Liver (tissue), 9 donors: ENCODE data around the gene FIG4. TPM values are rescaled to one million over a fixed set of nuclear protein-coding genes. Genes with fewer than 3 reads are reported as not detected.

ENCODE experiments used
- DNase-seq: peaks from one replicate; pipeline ENCODE4 v3.0.0-alpha.2; 2017; ENCODE audit warnings: low spot score
- H3K27ac ChIP-seq, 2 donors: one replicate each; pipeline ENCODE4 v1.7.0; 2013; ENCODE audit warnings: inconsistent platforms in 2 of 2, low read length in 2 of 2, control low read depth in 1 of 2, low read depth in 1 of 2, mild to moderate bottlenecking in 1 of 2
- H3K27me3 ChIP-seq, 4 donors: one replicate each; pipeline versions ENCODE4 v1.6.1 to v1.7.0; 2013; ENCODE audit warnings: low read length in 3 of 4, inconsistent platforms in 1 of 4, mild to moderate bottlenecking in 1 of 4, moderate library complexity in 1 of 4; ENCODE audit not compliant: control insufficient read depth in 4 of 4, insufficient read depth in 4 of 4
- H3K36me3 ChIP-seq, 4 donors: one replicate each; pipeline versions ENCODE4 v1.6.1 to v1.7.0; 2013; ENCODE audit warnings: low read length in 3 of 4, mild to moderate bottlenecking in 3 of 4, low read depth in 1 of 4, moderate library complexity in 1 of 4; ENCODE audit not compliant: control insufficient read depth in 4 of 4, insufficient read depth in 3 of 4
- H3K4me1 ChIP-seq, 4 donors: one replicate each; pipeline versions ENCODE4 v1.6.1 to v1.7.0; 2013; ENCODE audit warnings: low read length in 3 of 4, mild to moderate bottlenecking in 3 of 4, moderate library complexity in 1 of 4; ENCODE audit not compliant: control insufficient read depth in 4 of 4, insufficient read depth in 4 of 4
- H3K4me3 ChIP-seq, 3 donors: one replicate each; pipeline versions ENCODE4 v1.6.1 to v1.7.0; 2013; ENCODE audit warnings: low read length in 3 of 3, control low read depth in 1 of 3, low read depth in 1 of 3, mild to moderate bottlenecking in 1 of 3
- H3K9ac ChIP-seq, 2 donors: one replicate each; pipeline ENCODE4 v1.7.0; 2013; ENCODE audit warnings: low read length in 2 of 2, mild to moderate bottlenecking in 2 of 2, moderate library complexity in 2 of 2, control low read depth in 1 of 2, low read depth in 1 of 2
- H3K9me3 ChIP-seq, 4 donors: one replicate each; pipeline versions ENCODE4 v1.6.1 to v1.7.0; 2013; ENCODE audit warnings: low read length in 3 of 4; ENCODE audit not compliant: control insufficient read depth in 4 of 4
- ATF3 ChIP-seq: IDR thresholded peaks from 2 replicates; pipeline ENCODE4 v1.6.1; 2016; ENCODE audit warnings: antibody characterized with exemption
- EGR1 ChIP-seq, 2 donors: IDR thresholded peaks; 2 replicates each; pipeline ENCODE4 v1.6.1; 2016 to 2018; ENCODE audit warnings: antibody characterized with exemption in 2 of 2, low read depth in 2 of 2
- FOXA2 ChIP-seq: IDR thresholded peaks from 2 replicates; pipeline ENCODE4 v1.6.1; 2016; ENCODE audit warnings: antibody characterized with exemption
- HNF4G ChIP-seq: IDR thresholded peaks from 2 replicates; pipeline ENCODE4 v1.6.1; 2016; ENCODE audit warnings: antibody characterized with exemption
- MAX ChIP-seq: IDR thresholded peaks from 2 replicates; pipeline ENCODE4 v1.6.1; 2016; ENCODE audit warnings: antibody characterized with exemption
- RAD21 ChIP-seq, 2 donors: IDR thresholded peaks; 2 replicates each; pipeline ENCODE4 v1.6.1; 2016; ENCODE audit warnings: antibody characterized with exemption in 2 of 2, mild to moderate bottlenecking in 2 of 2
- REST ChIP-seq: IDR thresholded peaks from 2 replicates; pipeline ENCODE4 v1.6.1; 2016; ENCODE audit warnings: antibody characterized with exemption, mild to moderate bottlenecking
- RXRA ChIP-seq, 2 donors: IDR thresholded peaks; 2 replicates each; pipeline ENCODE4 v1.6.1; 2017 to 2018; ENCODE audit warnings: antibody characterized with exemption in 2 of 2, mild to moderate bottlenecking in 1 of 2
- YY1 ChIP-seq: IDR thresholded peaks from 2 replicates; pipeline ENCODE4 v1.6.1; 2016; ENCODE audit warnings: antibody characterized with exemption, mild to moderate bottlenecking
- WGBS: extraction: QIAGEN DNeasy Blood & Tissue Kit; methylation state at CpG from one replicate; pipeline ENCODE4 v1.1.7; 2013; 5-methylcytosine and 5-hydroxymethylcytosine counted together
- polyA plus RNA-seq, 2 donors: library from polyadenylated mRNA; stranded (reverse) in 1 of 2; unstranded in 1 of 2; fragments of 200-250 nt in 1 of 2; fragments of >200 nt in 1 of 2; fragmentation: Nextera tagmentation in 1 of 2; extraction: Ambion mirVana in 1 of 2; gene quantifications; one replicate each; pipeline versions ENCODE4 v1.2.1 to v1.2.3, GENCODE V29; 2013 to 2015
- total RNA-seq, 2 donors: library from RNA; depleted of rRNA; stranded (reverse); fragments of >200 nt; gene quantifications; one replicate each; pipeline ENCODE4 v1.2.3, GENCODE V29; 2014
- donor health status: healthy.
- donor health status: healthy.
- donor health status: healthy.
- donor health status: healthy.
- donor health status: healthy.

The FIG4 gene
- total and polyA plus RNA-seq, 4 donors: 3.4 to 8.7 (median 4.6) TPM

- no peaks in the 10 kb centered on the region for H3K4me1 ChIP-seq
- TF ChIP-seq EGR1 (IDR thresholded peaks at IDR 0.05; ENCODE audit: low read depth in 2 of 2) (no peak), REST (no peak), RXRA (IDR thresholded peaks at IDR 0.05) (no peak), HNF4G (no peak)
- H3K27ac ChIP-seq: no peak overlapping the region
- 85% methylated on average over 2 of the region's 2 CpGs for WGBS
- H3K9me3 ChIP-seq: no peaks in the 10 kb centered on the region
- no peak for DNase-seq
- no peak overlapping the region for H3K4me3 ChIP-seq
- peaks cover 0 to 12% (median 4%) of the 10 kb centered on the region in 4 donors for H3K36me3 ChIP-seq
- H3K9ac ChIP-seq: no peak overlapping the region
- H3K27me3 ChIP-seq: no peaks in the 10 kb centered on the region
These were observed 91.4 kb downstream of the FIG4 start for GRCh38 chr6:109782491-109782999.

- no peak for TF ChIP-seq YY1
- TF ChIP-seq RAD21 (IDR thresholded peaks at IDR 0.05): peak; percentile 25 to 58
- Histone ChIP-seq H3K4me1 (no peaks in the 10 kb centered on the region), H3K4me3 (no peak overlapping the region), H3K36me3 (peaks cover 0 to 12% (median 4%) of the 10 kb centered on the region in 4 donors), H3K27me3 (no peaks in the 10 kb centered on the region), H3K9ac (no peak overlapping the region), H3K27ac (no peak overlapping the region), H3K9me3 (no peaks in the 10 kb centered on the region)
- 86% methylated on average over 4 of the region's 4 CpGs for WGBS
- DNase-seq: no peak
These were observed 92.3 kb downstream of the FIG4 start for GRCh38 chr6:109783250-109783986.

- H3K36me3 ChIP-seq: peaks cover 0 to 13% (median 6%) of the 10 kb centered on the region in 4 donors
These were observed 96.2 kb downstream of the FIG4 start for GRCh38 chr6:109787312-109787711.

More at GRCh38 chr6:109787312-109787711, 96.2 kb downstream of the FIG4 start:
- Histone ChIP-seq H3K4me1 (no peaks in the 10 kb centered on the region), H3K27ac (no peak overlapping the region), H3K9ac (no peak overlapping the region), H3K9me3 (no peaks in the 10 kb centered on the region), H3K4me3 (no peak overlapping the region), H3K27me3 (no peaks in the 10 kb centered on the region)
- no peak for DNase-seq
- WGBS: 94% methylated on average over 2 of the region's 2 CpGs
- TF ChIP-seq RAD21 (IDR thresholded peaks at IDR 0.05) (no peak), YY1 (no peak), MAX (no peak), REST (no peak), FOXA2 (no peak), ATF3 (no peak)
